ENCODE data around the gene CBX3.
"Not testable (repeated sequence)": the region's sequence is repeated elsewhere in the genome, so short reads cannot be mapped to it uniquely, and the experiment has no call there.

The CBX3 gene

DNA sequence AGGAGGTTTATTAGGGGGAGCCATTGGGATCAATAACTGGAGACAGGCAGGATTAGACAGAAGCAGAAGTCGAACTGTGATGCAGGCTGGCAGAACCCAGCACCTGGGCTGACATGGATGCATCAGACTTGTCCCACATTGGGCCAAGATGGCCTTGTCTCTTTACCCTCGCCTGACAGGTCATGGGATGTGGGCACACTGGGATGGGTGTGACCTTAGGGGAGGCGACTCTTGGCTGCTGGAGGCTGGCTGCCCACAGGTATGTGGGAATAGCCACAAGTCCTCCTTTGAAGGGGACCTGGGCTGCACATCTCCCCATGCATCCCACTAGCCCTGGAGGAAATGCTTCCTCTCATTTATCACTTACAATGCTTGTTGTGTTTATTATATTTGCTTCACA is 32.3 kb upstream of the CBX3 start:
- in situ Hi-C loops (cut with MboI; ENCODE audit: low sequenced_read_pairs) = no loop called here

DNA sequence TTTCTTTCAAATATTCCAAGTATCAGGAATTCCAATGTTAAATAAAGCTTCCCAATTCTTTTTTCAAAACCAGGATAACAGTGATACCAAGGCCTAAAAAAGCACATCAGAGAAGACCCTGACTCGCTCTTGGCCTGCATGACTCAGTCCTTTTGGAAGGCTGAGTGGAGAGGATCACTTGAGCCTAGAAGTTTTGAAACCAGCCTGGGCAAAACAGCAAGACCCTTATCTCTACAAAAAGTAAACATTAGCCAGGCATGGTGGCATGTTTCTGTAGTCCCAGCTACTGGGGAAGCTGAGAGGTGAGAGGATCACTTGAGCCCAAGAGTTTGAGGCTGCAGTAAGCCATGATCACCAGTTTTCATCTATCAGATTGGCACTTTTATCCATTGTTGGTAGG is 30.9 kb upstream of the CBX3 start:
- in situ Hi-C loops (cut with MboI; ENCODE audit: low sequenced_read_pairs) = no loop called here

DNA sequence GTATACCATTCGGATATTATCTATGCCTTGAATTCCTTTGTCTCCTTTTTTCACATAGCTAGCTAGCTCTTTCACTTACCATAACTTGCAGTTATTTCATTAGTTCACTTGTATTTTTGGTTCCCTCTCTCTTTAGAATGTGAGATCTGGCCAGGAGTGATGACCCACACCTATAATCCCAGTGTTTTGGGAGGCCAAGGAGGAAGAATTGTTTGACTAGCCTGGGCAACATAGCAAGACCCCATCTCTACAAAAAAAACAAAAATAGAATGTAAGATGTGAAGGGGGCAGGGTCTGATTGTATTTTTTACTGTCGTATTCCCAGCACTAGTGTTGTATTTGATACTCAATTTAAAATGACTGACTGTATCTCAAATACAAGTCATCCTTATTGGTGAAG is 29.9 kb upstream of the CBX3 start:
- in situ Hi-C loops (cut with MboI; ENCODE audit: low sequenced_read_pairs) = no loop called here

DNA sequence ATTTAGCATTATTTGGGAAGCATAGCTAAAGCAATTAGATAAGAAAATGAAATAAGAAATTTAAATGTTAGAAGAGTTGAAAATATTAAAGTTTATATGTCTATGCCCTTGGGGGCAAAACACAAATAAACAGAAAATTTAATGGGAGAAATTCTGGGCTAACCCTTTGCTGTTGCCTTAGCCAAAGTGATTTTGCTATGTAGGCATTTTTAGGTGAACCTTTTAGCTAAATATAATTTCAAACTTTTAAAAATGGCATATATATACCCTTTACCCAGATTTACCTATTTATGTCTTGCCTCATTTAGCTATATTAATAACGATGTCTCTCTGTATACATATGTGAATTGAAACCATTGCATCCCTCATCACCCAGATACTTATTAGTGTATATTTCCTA is 29.5 kb upstream of the CBX3 start:
- in situ Hi-C loops (cut with MboI; ENCODE audit: low sequenced_read_pairs) = no loop called here

DNA sequence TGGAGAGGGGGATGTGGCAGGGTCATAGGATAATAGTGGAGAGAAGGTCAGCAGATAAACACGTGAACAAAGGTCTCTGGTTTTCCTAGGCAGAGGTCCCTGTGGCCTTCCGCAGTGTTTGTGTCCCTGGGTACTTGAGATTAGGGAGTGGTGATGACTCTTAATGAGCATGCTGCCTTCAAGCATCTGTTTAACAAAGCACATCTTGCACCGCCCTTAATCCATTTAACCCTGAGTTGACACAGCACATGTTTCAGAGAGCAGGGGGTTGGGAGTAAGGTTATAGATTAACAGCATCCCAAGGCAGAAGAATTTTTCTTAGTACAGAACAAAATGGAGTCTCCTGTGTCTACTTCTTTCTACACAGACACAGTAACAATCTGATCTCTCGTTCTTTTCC is 25.6 kb upstream of the CBX3 start:
- in situ Hi-C loops (cut with MboI; ENCODE audit: low sequenced_read_pairs) = not testable (repeated sequence)

DNA sequence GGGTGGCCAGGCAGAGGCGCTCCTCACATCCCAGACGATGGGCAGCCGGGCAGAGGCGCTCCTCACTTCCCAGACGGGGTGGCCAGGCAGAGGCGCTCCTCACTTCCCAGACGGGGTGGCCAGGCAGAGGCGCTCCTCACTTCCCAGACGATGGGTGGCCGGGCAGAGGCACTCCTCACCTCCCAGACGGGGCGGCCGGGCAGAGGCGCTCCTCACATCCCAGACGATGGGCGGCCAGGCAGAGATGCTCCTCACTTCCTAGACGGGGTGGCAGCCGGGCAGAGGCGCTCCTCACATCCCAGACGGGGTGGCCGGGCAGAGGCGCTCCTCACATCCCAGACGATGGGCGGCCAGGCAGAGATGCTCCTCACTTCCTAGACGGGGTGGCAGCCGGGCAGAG is 24.8 kb upstream of the CBX3 start:
- in situ Hi-C loops (cut with MboI; ENCODE audit: low sequenced_read_pairs) = not testable (repeated sequence)

DNA sequence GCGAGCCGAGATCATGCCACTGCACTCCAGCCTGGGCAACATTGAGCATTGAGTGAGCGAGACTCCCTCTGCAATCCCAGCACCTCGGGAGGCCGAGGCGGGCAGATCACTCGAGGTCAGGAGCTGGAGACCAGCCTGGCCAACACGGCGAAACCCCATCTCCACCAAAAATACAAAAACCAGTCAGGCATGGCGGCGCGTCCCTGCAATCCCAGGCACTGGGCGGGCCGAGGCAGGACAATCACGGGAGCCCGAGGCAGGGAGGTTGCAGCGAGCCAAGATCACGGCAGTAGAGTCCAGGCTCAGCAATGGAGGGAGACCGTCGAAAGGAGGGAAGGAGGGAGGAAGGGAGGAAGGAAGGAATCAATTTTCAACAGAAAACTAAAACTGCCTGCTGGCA is 24.3 kb upstream of the CBX3 start:
- in situ Hi-C loops (cut with MboI; ENCODE audit: low sequenced_read_pairs) = not testable (repeated sequence)

DNA sequence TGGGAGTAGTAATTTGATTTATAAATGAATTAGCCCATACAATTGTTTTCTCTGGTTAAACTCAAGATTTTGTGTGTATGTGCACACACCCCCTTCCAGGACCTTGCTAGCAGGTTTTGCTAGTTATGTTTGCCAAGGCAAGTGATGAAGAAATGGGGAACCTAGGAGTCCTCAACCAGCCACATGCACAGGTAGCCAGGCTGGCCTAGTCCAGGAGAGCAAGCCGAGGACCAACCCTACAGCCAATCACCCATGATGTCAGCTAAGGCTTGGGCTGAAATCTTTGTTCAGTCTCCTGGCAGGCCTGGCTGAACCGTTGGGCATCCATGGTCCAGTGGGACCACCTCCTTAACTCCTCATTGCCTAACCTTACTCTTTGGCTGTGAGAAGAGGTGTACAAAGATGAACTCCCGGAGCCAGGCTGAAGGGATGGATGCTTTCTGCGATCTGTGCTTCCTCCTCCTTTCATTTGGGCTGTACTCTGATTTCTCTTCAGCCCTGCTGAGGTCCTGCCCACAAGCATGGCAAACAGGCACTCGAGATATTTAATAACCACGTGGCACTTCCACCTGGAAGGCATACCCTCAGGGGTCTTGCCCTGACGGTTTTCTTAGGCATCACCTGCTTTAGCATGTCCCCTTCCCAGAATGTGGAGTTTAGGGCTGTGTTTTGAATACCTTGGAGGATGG is 23.1 kb upstream of the CBX3 start:
- in situ Hi-C loops (cut with MboI; ENCODE audit: low sequenced_read_pairs) = no loop called here

DNA sequence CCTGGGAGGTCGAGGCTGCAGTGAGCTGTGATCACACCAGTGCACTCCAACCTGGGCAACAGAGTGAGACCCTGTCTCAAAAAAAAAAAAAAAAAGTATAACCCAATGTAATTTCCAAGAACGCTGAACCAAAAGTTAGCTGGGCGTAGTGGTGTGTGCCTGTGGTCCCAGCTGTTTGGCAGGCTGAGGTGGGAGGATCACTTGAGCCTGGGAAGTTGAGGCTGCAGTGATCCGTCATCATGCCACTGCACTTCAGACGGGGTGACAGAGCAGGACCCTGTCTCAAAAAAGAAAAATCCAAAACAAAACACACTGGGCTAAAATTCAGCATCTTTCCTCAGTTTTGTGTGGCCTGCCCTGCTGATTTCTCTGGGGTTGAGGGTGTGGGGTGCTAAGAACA is 22.1 kb upstream of the CBX3 start:
- in situ Hi-C loops (cut with MboI; ENCODE audit: low sequenced_read_pairs) = no loop called here

DNA sequence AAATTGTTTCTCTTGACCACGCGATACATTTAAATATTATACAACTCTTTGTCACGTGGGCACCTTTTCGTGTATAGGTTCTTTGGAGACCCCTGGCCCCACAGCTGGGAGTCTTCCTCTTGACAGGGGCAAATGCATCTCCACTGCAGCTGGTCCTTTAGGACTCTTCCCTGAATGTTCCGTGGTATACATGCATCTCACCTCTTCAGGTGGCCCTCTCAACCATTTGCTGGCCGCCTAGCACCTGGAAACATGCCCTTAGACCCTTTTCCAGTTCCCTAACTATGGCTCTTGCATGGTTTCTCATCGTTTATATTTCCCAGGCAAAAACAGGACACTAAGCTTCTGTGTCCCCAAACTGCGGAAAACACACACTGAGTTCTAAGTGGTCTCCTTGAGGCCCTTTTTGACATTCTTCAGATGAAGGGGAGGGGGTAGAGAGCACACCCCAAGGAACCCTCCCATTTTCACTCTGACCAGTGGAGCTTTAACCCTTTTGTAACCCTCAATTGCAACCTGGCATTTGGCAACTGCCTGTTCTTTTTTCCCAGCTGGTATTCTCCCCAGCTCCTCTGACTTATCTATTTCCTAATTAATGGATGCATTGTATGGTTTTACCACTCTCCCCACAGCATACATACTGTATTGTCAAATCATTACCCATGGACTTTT is 21.6 kb upstream of the CBX3 start:
- in situ Hi-C loops (cut with MboI; ENCODE audit: low sequenced_read_pairs) = no loop called here

DNA sequence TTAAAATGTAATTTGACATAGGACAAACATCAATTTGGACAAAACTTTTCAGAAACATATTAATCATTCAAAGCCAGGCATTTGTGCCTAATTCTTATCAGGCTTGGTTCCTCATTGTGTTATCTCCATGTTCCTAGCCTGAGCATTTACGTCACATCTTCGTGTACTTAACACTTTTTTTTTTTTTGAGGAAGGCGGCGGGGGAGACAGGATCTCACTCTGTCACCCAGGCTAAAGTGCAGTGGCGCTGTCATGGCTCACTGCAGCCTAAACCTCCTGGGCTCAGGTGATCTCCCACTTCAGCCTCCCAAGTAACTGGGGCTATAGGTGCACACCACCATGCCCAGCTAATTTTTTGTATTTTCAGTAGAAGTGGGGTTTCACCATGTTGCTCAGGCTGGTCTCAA is 20.8 kb upstream of the CBX3 start:
- in situ Hi-C loops (cut with MboI; ENCODE audit: low sequenced_read_pairs) = no loop called here

DNA sequence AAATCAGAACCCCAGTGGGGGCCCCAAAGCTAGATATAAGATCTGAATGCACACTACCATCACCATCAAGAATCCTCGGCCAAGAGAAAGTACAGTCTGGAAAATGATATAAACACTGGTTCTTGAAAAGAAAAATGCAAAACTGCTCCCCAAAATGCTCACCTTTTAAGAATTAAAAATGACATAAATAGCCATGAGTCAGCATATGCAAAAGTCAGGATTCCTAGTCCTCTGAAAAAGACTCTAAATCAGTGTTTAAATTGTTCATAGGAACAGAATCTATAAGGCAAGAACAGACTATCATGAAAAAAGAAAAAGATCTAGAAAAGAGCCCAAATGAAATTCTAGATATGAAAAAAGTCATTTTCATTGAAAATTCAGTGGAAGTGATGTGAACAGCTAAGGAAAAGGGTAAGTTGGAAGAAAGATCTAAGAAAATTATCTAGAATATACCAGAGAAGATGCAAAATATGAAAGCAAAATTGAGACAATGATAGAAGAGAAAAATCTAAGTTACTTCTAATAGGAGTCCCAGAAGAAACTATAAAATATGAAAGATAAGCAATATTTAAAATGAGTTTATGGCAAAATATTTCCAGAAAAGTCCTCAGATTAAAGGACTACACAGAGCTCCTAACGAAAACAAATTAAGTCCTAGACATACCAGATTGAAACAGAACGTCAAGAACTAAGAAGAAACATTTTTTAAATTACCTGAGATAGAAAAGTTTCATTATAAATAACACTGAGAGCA is 19.9 kb upstream of the CBX3 start:
- in situ Hi-C loops (cut with MboI; ENCODE audit: low sequenced_read_pairs) = no loop called here

DNA sequence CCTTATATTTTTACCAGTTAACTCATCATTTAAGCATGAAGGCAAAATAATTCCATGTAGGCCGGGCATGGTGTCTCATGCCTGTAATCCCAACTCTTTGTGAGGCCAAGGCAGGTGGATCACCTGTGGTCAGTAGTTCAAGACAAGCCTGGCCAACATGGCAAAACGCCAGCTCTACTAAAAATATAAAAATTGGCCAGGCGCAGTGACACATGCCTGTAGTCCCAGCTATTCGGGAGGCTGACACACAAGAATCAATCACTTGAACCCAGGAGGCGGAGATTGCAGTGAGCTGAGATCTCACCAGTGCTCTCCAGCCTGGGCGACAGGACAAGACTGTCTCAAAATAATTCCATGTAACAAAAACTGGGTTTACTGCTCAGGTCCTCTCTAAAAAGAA is 19.3 kb upstream of the CBX3 start:
- in situ Hi-C loops (cut with MboI; ENCODE audit: low sequenced_read_pairs) = no loop called here

DNA sequence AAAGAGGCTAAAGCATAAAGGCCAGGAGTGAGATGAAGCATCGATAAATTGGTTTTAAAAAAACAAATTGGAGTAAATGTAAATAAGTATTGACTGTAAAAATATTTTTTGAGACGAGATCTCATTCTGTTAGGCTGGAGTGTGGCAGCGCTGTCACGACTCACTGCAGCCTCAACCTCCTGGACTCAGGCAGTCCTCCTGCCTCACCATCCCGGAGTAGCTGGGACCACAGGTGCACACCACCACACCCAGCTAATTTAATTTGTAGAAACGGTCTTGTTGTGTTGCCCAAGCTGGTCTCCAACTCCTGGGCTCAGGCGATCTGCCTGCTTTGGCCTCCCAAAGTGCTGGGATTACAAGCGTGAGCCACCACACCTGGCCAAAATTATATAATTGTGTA is 18.8 kb upstream of the CBX3 start:
- in situ Hi-C loops (cut with MboI; ENCODE audit: low sequenced_read_pairs) = no loop called here

DNA sequence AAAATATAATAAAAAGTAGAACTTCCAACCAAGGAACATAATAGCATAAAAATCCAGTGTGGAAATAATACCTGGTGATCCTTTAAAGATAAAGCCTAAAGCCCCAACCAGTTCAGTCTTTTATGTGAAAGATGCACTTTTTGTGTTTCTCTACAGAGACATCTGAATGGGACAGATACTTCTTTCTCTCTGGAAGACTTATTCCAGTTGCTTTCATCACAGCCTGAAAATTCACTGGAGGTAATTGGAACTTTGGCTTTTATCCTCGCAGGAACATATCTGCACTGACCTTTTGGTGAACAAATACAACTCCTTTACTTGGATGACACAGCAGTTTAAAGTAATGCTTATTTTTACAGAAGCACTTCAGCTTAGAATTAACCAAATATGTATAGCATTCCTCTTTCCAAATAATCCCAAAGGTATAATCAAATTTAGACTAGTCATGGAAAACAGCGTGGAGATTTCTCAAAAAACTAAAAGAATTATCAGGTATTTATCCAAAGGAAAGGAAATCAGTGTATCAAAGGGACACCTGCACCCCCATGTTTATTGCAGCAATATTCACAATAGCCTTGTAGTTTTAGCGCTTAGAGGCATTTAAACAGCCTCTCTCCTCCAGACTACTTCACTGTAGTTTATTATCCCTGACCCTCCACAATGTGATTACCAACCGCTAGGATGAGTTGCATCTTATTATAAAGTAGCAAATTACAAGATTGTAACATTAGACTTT is 17.8 kb upstream of the CBX3 start:
- in situ Hi-C loops (cut with MboI; ENCODE audit: low sequenced_read_pairs) = no loop called here

DNA sequence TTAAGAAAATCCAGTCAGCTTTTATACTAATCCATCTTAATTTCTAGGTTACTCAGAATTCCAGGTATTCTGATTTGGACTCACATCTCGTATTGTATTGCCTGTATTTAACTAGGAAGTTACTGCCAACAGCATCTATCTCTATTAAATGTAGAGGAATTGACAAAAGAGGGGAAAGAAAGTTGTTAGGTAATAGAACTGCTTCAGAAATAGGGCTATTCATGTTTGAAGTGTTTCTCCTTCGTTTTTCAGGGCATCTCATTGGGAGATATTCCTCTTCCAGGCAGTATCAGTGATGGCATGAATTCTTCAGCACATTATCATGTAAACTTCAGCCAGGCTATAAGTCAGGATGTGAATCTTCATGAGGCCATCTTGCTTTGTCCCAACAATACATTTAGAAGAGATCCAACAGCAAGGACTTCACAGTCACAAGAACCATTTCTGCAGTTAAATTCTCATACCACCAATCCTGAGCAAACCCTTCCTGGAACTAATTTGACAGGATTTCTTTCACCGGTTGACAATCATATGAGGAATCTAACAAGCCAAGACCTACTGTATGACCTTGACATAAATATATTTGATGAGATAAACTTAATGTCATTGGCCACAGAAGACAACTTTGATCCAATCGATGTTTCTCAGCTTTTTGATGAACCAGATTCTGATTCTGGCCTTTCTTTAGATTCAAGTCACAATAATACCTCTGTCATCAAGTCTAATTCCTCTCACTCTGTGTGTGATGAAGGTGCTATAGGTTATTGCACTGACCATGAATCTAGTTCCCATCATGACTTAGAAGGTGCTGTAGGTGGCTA is 17.1 kb upstream of the CBX3 start:
- in situ Hi-C loops (cut with MboI; ENCODE audit: low sequenced_read_pairs) = not testable (repeated sequence)

DNA sequence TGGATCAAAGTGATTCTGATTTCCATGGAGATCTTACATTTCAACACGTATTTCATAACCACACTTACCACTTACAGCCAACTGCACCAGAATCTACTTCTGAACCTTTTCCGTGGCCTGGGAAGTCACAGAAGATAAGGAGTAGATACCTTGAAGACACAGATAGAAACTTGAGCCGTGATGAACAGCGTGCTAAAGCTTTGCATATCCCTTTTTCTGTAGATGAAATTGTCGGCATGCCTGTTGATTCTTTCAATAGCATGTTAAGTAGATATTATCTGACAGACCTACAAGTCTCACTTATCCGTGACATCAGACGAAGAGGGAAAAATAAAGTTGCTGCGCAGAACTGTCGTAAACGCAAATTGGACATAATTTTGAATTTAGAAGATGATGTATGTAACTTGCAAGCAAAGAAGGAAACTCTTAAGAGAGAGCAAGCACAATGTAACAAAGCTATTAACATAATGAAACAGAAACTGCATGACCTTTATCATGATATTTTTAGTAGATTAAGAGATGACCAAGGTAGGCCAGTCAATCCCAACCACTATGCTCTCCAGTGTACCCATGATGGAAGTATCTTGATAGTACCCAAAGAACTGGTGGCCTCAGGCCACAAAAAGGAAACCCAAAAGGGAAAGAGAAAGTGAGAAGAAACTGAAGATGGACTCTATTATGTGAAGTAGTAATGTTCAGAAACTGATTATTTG is 16.3 kb upstream of the CBX3 start:
- in situ Hi-C loops (cut with MboI; ENCODE audit: low sequenced_read_pairs) = no loop called here

DNA sequence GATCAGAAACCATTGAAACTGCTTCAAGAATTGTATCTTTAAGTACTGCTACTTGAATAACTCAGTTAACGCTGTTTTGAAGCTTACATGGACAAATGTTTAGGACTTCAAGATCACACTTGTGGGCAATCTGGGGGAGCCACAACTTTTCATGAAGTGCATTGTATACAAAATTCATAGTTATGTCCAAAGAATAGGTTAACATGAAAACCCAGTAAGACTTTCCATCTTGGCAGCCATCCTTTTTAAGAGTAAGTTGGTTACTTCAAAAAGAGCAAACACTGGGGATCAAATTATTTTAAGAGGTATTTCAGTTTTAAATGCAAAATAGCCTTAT is 15.7 kb upstream of the CBX3 start:
- in situ Hi-C loops (cut with MboI; ENCODE audit: low sequenced_read_pairs) = no loop called here

DNA sequence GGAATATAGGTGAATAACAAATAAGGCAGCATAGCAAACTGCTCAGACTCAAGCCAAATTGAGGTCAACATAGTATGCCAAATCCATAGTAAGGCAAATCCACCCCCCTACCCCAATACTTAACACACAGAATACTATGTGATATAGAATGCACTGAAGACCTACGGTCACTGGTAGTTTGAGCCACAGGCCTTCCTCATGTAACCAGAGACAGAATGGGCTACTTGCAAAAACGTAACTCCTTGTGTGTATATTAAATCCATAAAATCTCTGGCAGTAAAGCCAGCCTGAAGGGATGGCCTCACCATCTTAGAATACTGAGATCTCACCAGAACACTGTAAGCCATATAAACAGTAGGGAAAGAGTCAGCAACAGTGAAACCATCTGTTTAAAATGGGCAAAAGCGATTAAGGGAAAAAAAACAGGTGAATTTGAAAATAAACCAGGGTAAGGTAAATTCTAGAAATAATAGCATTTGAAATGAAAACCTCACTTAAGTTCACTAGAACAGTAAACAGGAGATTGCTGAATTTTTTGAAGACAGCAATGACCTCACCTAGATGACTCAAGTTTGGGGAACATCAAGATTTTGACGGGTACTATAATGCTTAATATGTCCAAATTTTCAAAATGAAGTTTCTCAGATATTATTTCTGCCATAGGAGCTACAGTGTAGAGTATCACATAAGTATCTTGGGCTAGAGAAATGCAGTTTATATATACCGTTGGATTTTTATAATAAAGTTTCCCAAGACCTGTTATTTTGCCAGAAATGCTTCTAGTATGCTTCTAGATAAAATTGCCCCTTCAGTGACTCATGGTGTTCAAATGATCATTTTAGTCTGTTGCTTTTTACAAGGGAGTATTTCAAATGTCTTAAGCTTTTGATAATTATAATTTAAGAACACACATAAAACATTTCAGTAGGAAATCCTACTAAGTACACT is 14.9 kb upstream of the CBX3 start:
- in situ Hi-C loops (cut with MboI; ENCODE audit: low sequenced_read_pairs) = no loop called here

Data from HL-60/S4 (cell line).